AG20443 (cell line): ENCODE results near the gene OTOP2.
"Not testable (repeated sequence)": the region's sequence is repeated elsewhere in the genome, so short reads cannot be mapped to it uniquely, and the experiment has no call there.

Experiments
- DNase-seq: peaks from one replicate; pipeline ENCODE4 v3.0.0; 2012; ENCODE audit warnings: low spot score, mixed read lengths

The OTOP2 gene

DNA sequence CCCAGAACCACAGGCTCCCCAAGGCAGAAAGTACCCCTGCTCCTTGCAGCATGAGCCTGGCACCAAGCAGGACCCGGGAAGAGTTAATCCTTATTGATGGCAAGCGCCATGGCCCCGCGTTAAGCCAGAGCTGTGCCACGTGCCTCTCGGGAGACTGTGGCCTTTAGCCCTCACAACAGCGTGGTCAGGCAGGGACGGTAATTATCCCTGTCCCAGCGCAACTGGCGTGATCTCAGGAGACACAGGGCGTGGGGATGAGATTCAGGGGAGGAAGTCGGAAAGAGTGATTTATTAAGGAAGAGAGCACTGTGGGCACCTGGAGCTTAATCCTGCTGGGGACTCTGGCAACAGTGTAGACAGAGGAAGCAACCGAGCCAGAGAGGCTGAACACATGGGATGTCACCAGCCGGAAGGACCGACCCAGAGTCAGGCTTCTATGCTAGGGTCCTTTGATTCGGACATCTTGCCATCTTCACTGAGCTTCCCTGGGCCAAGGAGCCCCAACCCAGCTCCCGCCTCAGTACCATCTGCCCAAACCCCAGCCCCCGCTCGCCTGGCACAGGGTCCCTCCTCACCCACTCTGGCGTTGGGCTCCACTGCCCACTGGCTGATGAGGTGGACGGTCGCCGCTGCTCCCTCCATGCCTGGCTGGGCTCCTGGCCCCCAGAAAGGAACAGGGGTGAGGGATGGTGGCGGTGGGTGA lies 28.5 kb downstream of the OTOP2 start:
- DNase-seq, result no peak

DNA sequence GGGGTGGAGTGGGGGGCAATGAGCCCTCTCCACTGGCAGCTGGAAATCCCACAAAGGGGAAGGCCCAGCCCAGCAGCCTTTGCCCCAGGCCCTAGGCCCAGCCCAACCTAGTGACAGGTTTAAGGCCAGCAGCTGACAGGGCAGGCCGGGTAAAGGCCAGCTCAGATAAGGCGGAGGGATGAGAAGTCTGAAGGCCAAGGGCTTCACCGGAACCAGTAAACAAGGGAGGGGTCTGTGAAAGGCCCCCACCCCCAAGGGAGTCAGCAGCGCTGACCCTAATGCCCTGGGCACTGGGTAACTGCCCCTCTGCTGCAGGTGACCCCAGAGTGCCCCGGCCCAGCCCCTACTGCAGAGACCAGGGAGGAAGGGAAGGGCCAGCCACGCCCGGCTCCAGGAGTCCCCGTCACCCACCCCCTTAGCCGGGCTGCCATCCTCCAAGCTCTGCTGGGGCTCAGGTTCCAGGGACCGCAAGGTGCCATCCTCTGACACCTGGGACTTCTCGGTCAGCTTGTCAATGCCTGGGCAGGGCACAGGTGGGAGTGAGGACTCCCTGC lies 29.1 kb downstream of the OTOP2 start:
- DNase-seq, result no peak

DNA sequence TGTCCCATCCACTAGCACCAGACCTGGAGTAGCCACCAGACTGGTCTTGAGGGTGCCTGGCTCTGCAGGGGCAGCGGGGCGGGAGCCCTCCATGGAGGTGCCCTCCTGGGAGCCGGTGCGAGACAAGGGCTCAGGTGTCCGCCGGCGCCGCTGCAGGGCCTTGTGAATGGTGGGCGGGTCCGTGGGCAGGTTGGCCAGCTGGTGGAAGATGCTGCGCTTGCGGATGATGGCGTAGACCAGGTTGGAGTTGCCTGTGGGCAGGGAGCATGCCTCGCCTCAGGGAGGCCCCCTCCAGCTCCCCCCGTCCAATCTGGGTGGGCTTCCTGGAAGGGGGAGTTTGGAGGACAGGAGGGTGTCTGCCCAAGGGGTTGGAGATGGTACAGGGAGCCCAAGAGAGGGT lies 30.0 kb downstream of the OTOP2 start:
- no peak for DNase-seq

DNA sequence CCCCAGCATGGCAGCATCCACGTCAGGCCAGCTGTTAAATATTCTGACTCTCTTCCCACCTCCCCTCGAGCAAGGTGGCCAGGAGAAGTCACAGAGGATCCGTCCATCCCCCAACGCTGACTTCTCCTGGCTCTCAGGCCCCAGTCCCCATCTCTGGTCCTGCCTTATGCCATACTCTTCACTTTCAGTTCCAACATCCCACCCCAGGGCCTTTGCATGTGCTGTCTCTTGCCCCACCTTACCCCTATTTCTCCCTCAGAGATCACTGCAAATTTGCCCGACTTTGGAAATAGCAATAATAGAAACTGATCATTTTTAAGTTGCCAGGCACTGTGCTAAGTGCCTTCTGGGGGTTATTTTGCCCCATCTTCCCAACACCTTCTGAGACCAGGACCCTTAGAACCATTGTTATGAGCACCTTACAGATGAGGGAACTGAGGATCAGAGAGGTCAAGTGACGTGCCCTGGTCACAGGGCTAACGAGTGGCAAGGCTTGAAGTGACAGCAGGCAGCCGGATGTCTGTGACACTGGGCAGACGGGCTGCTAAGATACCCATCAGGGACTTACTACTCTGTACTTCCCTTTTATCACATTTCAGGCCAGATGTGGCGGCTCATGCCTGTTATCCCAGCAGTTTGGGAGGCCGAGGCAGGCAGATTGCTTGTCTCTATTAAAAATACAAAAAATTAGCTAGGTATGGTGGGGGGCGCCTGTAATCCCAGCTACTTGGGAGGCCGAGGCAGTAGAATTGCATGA lies 30.8 kb downstream of the OTOP2 start:
- no peak for DNase-seq

DNA sequence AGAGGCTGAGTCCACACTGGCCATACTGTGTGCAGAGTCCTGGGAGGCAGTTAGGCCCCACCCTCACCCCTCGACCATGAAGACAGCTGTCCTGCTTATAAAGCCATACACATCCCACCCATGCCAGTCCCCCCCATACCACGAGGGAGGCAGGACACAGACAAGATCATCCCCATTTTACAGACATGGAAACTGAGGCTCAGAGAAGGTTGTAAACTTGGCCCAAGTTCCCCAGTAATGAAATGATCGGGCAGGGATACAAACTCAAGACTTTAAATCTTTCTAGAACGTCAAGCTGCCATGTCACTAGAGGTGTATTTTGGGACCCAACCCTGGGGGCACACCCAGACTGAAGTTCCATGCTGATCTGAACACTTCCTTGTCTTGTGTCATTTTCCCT lies 32.0 kb downstream of the OTOP2 start:
- DNase-seq, result no peak

DNA sequence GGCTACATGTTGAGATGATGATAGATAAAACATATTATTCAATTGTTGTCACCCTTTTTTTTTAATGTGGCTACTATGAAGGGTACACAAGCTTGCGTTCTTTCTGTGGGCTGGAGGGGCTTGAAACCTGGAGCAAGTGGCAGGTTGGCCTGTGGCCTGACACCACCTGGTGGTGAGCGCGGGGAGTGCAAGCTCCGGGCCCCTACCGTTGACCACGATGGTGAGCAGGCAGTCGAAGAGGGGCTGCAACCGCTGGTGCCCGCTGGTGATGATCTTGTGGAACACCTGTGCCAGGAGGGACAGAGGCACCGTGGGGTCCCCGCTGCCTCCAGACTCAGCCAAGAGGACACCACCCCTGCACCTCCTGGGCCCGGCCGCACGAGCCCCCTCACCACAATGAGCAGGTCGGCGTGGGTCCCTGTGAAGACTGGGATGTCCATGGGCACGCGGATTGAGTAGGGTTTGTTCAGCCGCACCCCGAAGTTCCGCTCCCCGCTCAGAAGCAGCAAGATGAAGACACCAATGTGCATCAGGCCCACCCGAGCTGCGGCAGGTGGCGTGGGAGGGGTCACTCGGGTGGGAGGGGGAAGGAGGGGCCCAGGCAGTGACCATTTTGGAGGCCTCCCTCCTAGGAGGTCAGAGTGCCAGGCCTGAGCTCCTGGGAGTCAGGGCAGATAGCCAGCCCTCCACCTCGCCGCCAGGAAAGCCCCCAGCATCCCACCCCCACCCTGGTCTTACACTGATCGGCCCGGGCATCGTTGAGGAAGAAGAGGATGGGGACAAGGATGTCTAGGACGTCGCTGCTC lies 34.1 kb downstream of the OTOP2 start:
- DNase-seq, result peak; percentile 90

DNA sequence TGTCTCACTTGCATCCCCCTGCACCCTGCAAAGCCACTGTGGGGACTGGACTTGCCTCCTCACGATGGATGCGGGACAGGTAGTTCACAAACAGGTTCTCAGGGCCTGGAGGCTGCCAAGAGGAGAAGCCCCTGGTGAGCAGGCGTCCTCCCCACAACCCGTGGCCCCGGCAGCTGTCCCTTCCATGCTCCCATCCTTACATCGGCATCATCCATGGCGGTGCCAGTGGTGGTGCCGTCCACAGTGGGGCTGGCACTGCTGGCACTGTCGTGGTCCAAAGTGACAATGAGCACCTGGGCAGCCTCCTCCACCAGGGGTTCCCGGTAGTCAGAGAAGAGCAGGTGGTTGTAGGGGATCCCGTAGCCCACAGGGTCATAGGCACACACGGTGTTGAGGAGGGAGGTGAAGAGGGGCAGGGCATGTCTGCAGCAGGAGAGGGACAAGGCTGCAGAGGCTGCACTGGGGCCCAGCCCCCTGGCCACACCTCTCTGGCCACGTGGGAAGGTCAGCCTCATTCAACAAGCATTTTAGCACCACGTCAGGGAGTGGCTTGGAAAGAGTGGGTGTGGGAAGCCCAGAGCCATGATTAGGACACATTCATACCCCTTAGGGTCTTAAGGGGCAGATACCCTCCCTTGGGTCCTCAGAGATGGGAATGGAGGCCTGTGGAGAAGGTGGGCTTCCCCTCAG lies 35.9 kb downstream of the OTOP2 start:
- DNase-seq, result peak; percentile 80

DNA sequence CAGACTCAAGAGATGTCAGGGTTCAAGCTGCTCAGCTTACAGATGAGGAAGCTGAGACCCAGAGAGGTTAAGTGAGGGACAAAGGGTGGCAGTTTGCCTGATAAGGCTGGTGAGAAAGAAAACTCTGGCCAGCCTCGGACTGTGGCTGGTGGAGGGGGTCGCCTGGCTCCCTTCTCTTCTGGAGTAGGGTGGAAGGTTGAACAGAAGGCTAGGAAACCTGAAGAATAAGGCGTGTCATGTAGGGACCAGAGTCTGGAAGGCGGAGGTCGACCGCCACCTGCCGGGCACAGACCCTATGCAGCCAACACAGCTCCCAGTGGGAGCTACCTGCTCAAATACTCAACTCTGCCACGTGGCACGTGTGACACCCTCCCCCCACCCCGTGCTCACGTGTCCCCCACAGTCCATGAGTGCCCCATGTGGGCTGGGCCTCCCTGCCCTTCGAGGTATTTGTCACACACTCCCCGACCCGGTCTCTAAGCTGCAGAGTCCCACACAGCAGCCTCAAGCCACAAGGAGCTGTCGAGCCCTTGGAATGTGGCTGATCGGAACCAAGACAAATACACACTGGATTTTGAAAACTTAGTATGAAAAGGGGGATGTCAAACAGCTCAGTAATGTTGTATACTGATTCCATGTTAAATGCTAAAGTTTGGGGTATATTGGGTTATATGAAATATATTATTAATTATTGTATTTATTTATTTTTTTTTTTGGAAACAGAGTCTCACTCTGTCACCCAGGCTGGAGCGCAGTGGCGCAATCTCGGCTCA lies 36.7 kb downstream of the OTOP2 start:
- DNase-seq, result peak; percentile 59

DNA sequence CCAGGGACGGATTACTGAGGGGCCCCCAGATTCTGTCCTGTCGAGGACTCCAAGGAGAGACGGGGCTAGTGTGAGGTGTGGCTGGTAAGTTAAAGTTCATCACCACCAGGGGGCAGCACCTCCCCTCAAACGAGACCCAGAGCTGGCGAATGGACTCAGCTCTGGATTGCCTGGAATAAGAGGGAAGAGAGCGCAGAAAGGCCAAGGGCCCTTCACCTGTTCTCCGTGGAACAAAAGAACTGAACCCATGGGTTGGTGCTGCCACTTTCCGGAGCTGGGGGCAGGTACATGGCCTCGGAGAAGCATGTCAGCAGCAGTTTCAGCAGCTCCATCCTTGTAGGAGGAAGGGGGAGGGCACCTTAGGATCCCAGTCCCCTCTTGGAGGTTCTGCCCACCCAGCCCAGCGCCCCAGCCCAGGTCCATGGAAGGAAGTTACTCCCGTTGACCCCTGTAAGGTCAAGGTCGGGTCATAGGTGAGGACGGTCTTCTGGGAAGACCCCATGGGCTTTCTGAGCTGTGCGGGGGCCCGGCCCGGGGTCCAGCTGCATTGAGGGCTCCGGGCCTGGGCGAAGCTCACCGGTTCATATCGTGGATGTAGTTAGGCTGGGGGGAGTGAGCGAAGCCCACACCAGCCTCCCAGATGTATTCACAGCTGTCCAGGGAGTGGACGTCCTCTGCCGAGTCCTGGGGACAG lies 37.7 kb downstream of the OTOP2 start:
- DNase-seq, result peak; percentile 93

DNA sequence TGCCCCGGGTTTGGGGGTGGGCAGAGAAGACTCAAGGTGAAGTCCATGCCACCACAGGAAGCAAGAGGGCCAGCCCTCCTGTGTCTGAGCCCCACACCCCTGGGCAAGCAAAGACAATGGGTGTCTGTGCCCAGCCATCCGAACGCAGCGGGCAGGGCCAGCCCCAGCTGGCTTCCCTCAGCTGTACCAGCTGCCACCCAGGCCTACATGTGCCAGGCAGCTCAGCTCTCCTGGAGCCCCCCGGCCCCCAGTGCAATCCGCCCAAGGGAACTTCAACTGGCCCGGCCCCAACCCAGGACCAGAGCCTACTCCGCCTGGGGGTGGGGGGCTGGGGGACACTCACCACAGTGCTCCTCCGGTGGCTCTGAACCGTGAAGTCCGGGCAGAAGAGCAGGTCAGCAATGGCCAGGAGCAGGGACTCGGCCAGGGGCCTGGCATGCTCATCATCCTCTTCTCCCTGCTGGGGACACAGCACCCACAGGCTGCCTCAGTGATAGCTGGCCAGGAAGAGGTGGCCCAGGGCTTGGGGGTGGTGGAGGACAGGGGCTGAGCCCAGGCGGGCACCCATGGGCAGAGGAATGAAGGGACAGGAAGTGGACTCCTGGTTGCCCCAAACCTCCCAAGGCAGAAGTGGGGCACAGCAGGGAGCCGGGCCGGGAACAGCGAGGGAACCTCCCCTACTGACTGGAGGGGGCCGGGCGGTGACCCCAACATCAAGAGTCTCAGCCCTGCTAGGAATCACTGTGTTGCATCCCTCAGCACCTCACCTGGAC lies 38.7 kb downstream of the OTOP2 start:
- no peak for DNase-seq

DNA sequence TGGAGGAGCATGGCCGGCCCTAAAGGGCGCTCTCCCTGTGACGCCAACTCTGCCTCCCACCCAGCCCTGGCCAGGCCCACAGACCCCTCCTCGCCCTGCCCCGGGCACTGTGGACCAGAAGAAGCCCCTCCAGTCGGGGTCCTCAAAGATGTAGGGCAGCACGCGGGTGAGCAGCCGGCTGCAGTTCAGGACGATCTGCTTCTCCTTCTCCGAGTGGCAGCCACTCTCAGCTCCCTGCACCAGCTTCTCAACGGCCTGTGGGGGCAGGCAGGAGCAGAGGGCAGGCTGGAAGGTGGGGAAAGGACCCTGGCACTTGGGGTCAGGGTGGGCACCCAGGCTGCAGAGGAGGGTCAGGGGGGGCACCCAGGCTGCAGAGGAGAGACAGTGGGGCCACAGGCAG lies 39.6 kb downstream of the OTOP2 start:
- no peak for DNase-seq

DNA sequence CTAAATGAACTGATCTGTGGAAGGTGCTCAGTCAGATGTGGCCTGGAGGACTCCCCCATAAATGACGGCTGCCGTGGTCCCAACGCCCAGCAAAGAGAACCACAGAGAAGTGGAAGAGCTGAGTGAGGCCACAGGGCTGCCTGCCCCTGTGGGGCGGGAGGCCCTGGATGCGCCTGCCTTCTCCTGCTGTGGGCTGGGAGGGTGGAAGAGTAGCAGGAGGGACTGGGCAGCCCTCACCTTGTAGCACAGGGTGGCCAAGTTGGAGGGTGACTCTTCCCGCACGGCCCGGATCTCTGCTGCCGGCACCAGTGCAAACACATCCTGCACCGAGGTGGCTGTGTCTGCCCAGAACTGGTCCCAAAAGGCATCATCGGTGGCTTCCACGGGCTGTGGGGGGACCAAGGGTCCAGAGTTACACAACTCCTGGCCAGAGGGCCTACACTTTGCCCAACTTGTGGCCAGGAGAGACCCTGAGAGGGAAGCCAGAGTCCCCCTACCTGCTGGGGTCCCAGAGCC lies 40.2 kb downstream of the OTOP2 start:
- no peak for DNase-seq

DNA sequence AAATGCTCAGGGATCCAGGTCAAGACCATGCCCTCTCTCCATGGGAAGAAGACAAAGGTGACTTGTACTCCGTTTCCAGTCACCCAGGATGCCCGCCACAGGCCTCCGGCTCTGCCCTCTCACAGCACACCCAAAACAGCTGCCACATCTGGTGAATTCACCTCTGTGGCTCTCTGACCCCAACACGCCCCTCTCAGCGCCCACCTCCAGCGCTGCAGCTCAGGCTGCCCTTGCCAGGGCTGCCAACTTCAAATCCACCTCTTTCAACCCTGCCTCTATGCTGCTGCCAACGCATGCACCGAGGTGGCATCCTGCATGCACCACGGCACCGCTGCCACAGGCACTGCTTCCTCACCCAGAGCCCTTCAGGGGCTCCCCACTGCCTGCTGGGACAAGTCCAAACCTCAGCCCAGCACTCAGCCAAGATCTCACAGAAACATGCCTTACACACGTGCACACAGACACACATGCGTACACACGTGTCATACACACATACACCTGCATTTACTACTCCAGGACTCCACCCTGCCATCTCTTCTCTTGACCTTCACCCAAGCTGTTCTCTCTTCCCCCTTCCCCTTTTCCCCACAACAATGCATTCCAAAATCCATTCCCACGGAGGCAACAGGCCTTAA lies 41.0 kb downstream of the OTOP2 start:
- no peak for DNase-seq

DNA sequence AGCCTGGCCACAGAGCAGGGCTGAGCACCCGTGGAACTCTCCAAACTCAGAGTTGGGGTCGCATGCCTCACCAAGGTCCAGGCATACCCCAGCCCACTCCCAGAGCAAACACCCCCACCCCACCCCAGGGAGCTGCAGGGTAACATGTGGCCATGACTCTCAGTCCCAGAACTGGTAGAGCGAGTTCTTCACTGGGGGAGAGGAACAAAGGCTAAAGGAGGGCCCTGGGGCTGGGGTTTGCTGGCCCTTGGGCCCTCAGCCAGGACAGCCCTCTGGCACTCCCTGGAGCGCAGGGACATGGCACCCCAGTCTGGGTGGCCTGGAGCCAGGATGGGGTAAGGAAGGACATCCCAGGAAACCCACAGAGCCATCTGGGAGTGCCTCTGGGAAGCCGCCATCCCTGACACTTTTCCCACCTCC lies 44.3 kb downstream of the OTOP2 start:
- DNase-seq, result no peak

DNA sequence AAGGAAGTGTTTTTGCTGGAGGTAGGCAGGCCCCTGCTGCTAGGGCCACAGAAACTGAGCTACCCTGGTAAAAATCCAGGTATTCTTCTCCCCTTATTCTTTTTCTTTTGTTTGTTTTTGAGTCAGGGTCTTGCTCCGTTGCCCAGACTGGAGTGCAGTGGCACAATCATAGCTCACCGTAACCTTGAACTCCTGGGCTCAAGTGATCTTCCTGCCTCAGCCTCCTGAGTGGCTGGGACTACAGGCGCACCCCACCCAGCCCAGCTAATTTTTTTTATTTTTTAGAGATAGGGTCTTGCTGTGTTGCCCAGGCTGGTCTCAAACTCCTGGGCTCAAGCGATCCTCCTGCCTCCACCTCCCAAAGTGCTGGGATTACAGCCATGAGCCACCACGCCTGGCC lies 45.4 kb downstream of the OTOP2 start:
- DNase-seq, result not testable (repeated sequence)

DNA sequence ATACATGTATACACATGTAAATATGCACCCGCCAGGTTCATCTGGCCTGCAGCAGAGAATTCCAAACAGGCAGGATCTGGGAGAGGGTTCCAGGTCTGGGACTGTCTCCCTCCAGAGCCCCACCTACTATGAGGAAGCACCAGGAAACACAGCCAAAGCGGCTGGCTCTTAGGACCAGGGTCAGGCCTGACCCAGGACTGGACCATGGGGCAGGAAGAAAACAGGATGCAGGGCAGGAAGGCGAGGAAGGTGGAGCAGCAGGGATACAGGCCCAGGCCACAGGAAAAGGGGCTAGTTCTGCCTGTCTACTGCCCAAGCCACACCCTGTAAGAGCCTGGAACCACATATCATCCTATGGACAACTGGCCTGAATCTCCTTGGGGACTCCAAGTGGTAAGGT lies 46.3 kb downstream of the OTOP2 start:
- no peak for DNase-seq

DNA sequence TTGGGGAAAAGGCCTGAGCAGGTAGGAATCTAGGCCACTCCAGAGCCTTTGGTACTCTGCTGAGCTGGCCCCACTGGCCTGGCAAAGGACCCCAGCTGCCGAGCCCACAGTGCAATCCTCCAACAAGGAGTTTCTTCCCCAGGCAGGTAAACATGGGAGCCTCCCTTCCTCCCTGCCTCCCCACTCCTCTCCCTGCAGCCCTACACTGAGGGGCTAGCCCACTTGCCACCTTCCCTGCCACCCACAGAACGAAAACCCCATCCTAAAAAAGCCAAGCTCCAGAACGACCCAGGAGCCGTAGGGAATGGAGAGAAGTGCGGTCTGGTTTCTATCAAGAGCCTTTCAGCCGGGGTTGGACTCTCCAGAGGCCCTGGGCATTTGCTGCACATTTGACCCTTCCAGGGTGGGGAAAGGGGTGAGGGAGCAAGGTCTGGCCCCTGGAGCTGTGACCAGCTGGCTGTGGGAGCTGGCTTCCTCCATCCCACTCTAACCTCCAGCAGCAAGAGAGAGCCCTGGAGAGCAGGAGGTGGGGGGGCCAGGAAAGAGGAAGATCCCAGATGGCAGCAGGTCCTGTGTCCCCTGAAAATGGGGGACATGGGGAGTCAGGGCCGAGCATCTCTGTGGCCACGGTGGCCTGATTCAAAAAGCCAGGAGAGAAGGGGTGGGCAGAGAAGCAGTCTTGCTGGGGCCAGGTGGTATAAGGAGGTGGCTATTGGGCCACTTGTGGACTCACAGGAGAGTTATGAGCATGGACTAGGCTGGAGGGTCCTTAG lies 47.2 kb downstream of the OTOP2 start:
- DNase-seq, result no peak

DNA sequence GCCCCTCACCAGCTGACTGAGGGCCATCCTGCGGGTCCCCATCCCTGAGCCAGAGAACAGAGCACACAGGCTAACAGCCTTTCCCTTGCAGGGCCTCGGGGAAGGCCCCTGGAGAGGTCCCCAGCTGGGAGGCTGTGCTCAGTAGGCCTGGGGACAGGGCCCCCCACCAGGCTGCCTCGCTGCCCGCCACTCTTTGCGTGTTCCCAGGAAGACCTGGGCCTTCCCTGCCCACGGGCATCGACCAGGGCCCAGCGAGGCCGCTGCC lies 47.7 kb downstream of the OTOP2 start:
- no peak for DNase-seq
